Left ventricle myocardium inferior (tissue), 1 donor: ENCODE measurements around the gene MED26. TPM values are rescaled to one million over a fixed set of nuclear protein-coding genes. Genes with fewer than 3 reads are reported as not detected.
A peak's percentile ranks its signal among the peaks of the same experiment; 100 is the strongest.

Experiments used
- DNase-seq: peaks from one replicate; pipeline ENCODE4 v3.0.0-alpha.2; 2020
- H3K27ac ChIP-seq: fragments of 200-600 bp; replicated peaks from 2 replicates; pipeline ENCODE4 v1.8.0; 2021
- H3K27me3 ChIP-seq: fragments of 200-600 bp; 2 replicates; pipeline ENCODE4 v1.8.0; 2021; ENCODE audit warnings: low read depth
- H3K36me3 ChIP-seq: fragments of 200-600 bp; 2 replicates; pipeline ENCODE4 v1.8.0; 2021
- H3K4me1 ChIP-seq: fragments of 200-600 bp; 2 replicates; pipeline ENCODE4 v1.8.0; 2021
- H3K4me3 ChIP-seq: fragments of 200-600 bp; 2 replicates; pipeline ENCODE4 v1.8.0; 2021; ENCODE audit warnings: mild to moderate bottlenecking, moderate library complexity
- H3K9me3 ChIP-seq: fragments of 200-600 bp; replicated peaks from 2 replicates; pipeline ENCODE4 v1.8.0; 2021
- CTCF ChIP-seq: fragments of 200-600 bp; IDR thresholded peaks from 2 replicates; pipeline ENCODE4 v1.8.0; 2021; ENCODE audit warnings: antibody characterized with exemption, mild to moderate bottlenecking, borderline replicate concordance
- intact Hi-C: fragments of 100-400 bp; cut with micrococcal nuclease; formaldehyde crosslinking; loops from one replicate; pipeline ENCODE4 v1.11.0; 2022
- total RNA-seq: library from RNA; stranded (reverse); fragmentation: NEBNext Ultra II Directional; extraction: Animal tissue kit (Norgen Biotek cat#: 25700); gene quantifications from one replicate; pipeline ENCODE4 v1.2.1, GENCODE V29; 2021
- donor health status: DM: no; HTN: yes; CAD: no; lungs with severe emphysema.

MED26 gene
- total RNA-seq, 1 donor from 2014 or later, result 4.0 TPM

- peak; percentile 48 for DNase-seq
- intact Hi-C loops, result no loop called here
- H3K4me1 ChIP-seq, result peaks cover 95% of the 10 kb centered on the region
- TF ChIP-seq CTCF, result peak; percentile 57
- H3K9me3 ChIP-seq, result no peaks in the 10 kb centered on the region
- no peak overlapping the region for H3K4me3 ChIP-seq
- H3K27ac ChIP-seq, result peak overlapping the region; percentile 20
- H3K27me3 ChIP-seq, result no peaks in the 10 kb centered on the region
- no peaks in the 10 kb centered on the region for H3K36me3 ChIP-seq
Measured at GRCh38 chr19:16605553-16605994, 22.4 kb downstream of the MED26 start.

- TF ChIP-seq CTCF, result no peak
- peaks cover 95% of the 10 kb centered on the region for H3K4me1 ChIP-seq
- intact Hi-C loops, result no loop called here
Measured at GRCh38 chr19:16605115-16605514, 22.9 kb downstream of the MED26 start.

GRCh38 chr19:16604615-16605014, 23.4 kb downstream of the MED26 start:
- Histone ChIP-seq H3K27me3 (no peaks in the 10 kb centered on the region), H3K27ac (no peak overlapping the region), H3K4me1 (peaks cover 95% of the 10 kb centered on the region), H3K36me3 (no peaks in the 10 kb centered on the region), H3K4me3 (no peak overlapping the region), H3K9me3 (no peaks in the 10 kb centered on the region)
- intact Hi-C loops, result no loop called here
- no peak for DNase-seq
- TF ChIP-seq CTCF, result no peak

More at GRCh38 chr19:16605115-16605514, 22.9 kb downstream of the MED26 start:
- H3K27me3 ChIP-seq, result no peaks in the 10 kb centered on the region
- H3K9me3 ChIP-seq, result no peaks in the 10 kb centered on the region
- peak overlapping the region; percentile 20 for H3K27ac ChIP-seq
- no peaks in the 10 kb centered on the region for H3K36me3 ChIP-seq
- H3K4me3 ChIP-seq, result no peak overlapping the region
- DNase-seq, result no peak

GRCh38 chr19:16603090-16603489, 24.9 kb downstream of the MED26 start:
- intact Hi-C loops, result no loop called here
- no peak overlapping the region for H3K4me3 ChIP-seq
- H3K36me3 ChIP-seq, result no peaks in the 10 kb centered on the region
- no peak for TF ChIP-seq CTCF
- no peaks in the 10 kb centered on the region for H3K27me3 ChIP-seq
- no peaks in the 10 kb centered on the region for H3K9me3 ChIP-seq
- no peak overlapping the region for H3K27ac ChIP-seq
- no peak for DNase-seq
- peaks cover 95% of the 10 kb centered on the region for H3K4me1 ChIP-seq

GRCh38 chr19:16601378-16602052, 26.5 kb downstream of the MED26 start:
- no peak for TF ChIP-seq CTCF
- Histone ChIP-seq H3K27ac (peak overlapping the region; percentile 72), H3K36me3 (no peaks in the 10 kb centered on the region), H3K4me3 (peak overlapping the region; percentile 3), H3K27me3 (no peaks in the 10 kb centered on the region), H3K9me3 (no peaks in the 10 kb centered on the region), H3K4me1 (peaks cover 94% of the 10 kb centered on the region)
- DNase-seq, result no peak
- intact Hi-C loops, result no loop called here
